Measurements from ENCODE around the gene PLPP7.
"Not testable (repeated sequence)": the region's sequence is repeated elsewhere in the genome, so short reads cannot be mapped to it uniquely, and the experiment has no call there.

Gene PLPP7

GRCh38 chr9:131260751-131261452 is 28.6 kb upstream of the PLPP7 start:
- no peak for TF ChIP-seq CTCF (conservative IDR thresholded peaks at IDR 0.05)
- H3K27ac ChIP-seq, result no peak overlapping the region

GRCh38 chr9:131262327-131263032 is 27.0 kb upstream of the PLPP7 start:
- no peak overlapping the region for H3K27ac ChIP-seq
- no peak for TF ChIP-seq CTCF (conservative IDR thresholded peaks at IDR 0.05)

- not testable (repeated sequence) for H3K27ac ChIP-seq
Measured at GRCh38 chr9:131263033-131263343, 26.5 kb upstream of the PLPP7 start.

GRCh38 chr9:131263701-131264100 is 25.8 kb upstream of the PLPP7 start:
- no peak overlapping the region for H3K27ac ChIP-seq

GRCh38 chr9:131264231-131264630 is 25.3 kb upstream of the PLPP7 start:
- H3K27ac ChIP-seq, result no peak overlapping the region
- TF ChIP-seq CTCF (conservative IDR thresholded peaks at IDR 0.05), result no peak

More at GRCh38 chr9:131263701-131264100, 25.8 kb upstream of the PLPP7 start:
- no peak for TF ChIP-seq CTCF (conservative IDR thresholded peaks at IDR 0.05)

- no peak overlapping the region for H3K27ac ChIP-seq
- no peak for TF ChIP-seq CTCF (conservative IDR thresholded peaks at IDR 0.05)
Measured at GRCh38 chr9:131266266-131267229, 23.0 kb upstream of the PLPP7 start.

GRCh38 chr9:131270171-131271015 is 19.1 kb upstream of the PLPP7 start:
- no peak for TF ChIP-seq CTCF (conservative IDR thresholded peaks at IDR 0.05)
- no peak overlapping the region for H3K27ac ChIP-seq

GRCh38 chr9:131271016-131271273 is 18.6 kb upstream of the PLPP7 start:
- H3K27ac ChIP-seq, result not testable (repeated sequence)
